Smooth muscle cell of the brain vasculature (primary cell): ENCODE results near the gene UACA.
"Not testable (repeated sequence)": the region's sequence is repeated elsewhere in the genome, so short reads cannot be mapped to it uniquely, and the experiment has no call there.

Source experiments
- DNase-seq: peaks from one replicate; pipeline ENCODE4 v3.0.0-alpha.2; 2012; ENCODE audit warnings: low read depth, low spot score

UACA gene

GRCh38 chr15:70763120-70763949, at the start of gene UACA:
Gene UACA (minus strand): TSS chr15:70763558. CDS start chr15:70763407, 151 bp downstream.
- peak; percentile 97 for DNase-seq

GRCh38 chr15:70812827-70813364, 49.5 kb upstream of the UACA start:
- DNase-seq = no peak

- DNase-seq = no peak
Measured at GRCh38 chr15:70810916-70811578, 47.7 kb upstream of the UACA start.

- DNase-seq = peak; percentile 70
Measured at GRCh38 chr15:70806992-70807712, 43.8 kb upstream of the UACA start.

- DNase-seq = not testable (repeated sequence)
Measured at GRCh38 chr15:70804388-70804787, 41.0 kb upstream of the UACA start.

GRCh38 chr15:70802629-70803028, 39.3 kb upstream of the UACA start:
- no peak for DNase-seq

- no peak for DNase-seq
Measured at GRCh38 chr15:70801109-70801508, 37.8 kb upstream of the UACA start.

GRCh38 chr15:70799667-70800450, 36.5 kb upstream of the UACA start:
- peak; percentile 97 for DNase-seq

- DNase-seq = no peak
Measured at GRCh38 chr15:70797464-70797863, 34.1 kb upstream of the UACA start.

GRCh38 chr15:70796516-70797310, 33.4 kb upstream of the UACA start:
- no peak for DNase-seq

GRCh38 chr15:70795311-70795665, 31.9 kb upstream of the UACA start:
- DNase-seq = peak; percentile 83

- DNase-seq = peak; percentile 91
Measured at GRCh38 chr15:70794596-70795310, 31.4 kb upstream of the UACA start.

GRCh38 chr15:70793694-70794093, 30.3 kb upstream of the UACA start:
- DNase-seq = no peak

- no peak for DNase-seq
Measured at GRCh38 chr15:70792171-70792573, 28.8 kb upstream of the UACA start.

- DNase-seq = no peak
Measured at GRCh38 chr15:70791259-70791658, 27.9 kb upstream of the UACA start.

GRCh38 chr15:70789213-70789612, 25.9 kb upstream of the UACA start:
- no peak for DNase-seq

GRCh38 chr15:70788114-70789049, 25.0 kb upstream of the UACA start:
- DNase-seq = no peak

- no peak for DNase-seq
Measured at GRCh38 chr15:70786996-70787395, 23.6 kb upstream of the UACA start.

- no peak for DNase-seq
Measured at GRCh38 chr15:70783610-70784022, 20.3 kb upstream of the UACA start.
